Stimulated activated CD4-positive, alpha-beta T cell treated with anti-CD3 and anti-CD28 coated beads, Interleukin-2, amount 100 ng/mL, for 48 hours (primary cell): ENCODE data around the gene HNRNPUL1.
"Not testable (repeated sequence)": the region's sequence is repeated elsewhere in the genome, so short reads cannot be mapped to it uniquely, and the experiment has no call there.

ENCODE experiments used
- DNase-seq, 2 donors: peaks; one replicate each; pipeline ENCODE4 v3.0.0-alpha.2; 2020

The HNRNPUL1 gene

GRCh38 chr19:41327576-41328156, 63.5 kb downstream of the HNRNPUL1 start:
- peak; percentile 64 to 75 for DNase-seq

DNA sequence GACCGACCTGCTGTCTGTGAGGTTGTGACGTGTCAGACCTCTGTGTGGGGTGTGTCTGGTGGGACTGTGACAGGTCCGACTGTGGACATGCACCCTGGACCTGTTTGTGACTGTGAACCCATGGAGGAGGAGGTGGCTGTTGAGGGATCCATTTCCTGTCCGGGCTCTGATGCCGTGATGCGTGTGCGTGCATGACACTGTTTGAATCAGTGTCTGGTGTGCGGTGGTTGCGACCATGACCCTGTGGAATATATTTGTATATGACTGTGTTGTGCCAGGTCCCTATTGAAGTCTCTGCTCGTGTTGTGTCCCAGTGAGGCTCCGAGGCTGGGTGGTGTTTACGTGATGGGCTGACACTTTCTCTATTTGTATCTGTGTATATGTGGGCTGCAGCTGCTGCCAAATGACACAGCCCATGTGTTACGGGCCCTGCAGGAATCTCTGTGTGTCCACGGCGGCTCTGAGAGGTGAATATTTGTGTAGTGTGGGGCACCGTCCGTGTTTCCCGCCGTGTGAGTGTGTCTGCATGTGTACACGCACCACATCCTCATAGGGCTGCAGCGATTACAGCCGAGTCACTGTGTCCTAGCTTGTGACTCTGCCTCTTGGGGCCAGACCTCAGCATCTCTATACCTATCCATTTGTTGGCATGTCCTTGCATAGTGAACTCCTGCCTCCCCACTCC, 64.1 kb downstream of the HNRNPUL1 start:
- peak in 1 of 2 donors; percentile 41 for DNase-seq

DNA sequence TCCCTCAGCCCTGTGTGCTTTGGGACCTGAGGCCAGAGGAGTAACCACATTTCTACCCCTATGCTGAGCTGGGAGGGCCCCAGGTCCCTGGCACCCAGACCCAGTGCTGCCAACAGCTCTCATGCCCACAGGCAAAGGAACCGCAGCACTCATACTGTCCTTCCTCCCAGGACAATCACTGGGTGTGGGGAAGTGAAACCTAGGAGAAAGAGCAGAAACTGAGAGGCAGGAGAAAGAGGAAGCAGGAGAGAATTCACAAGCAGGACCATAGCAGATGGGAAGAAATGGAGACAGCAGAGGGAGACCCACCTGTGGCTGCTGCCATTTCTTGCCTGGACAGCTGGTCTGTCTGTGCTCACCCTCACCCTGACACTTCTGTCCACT, 64.7 kb downstream of the HNRNPUL1 start:
- DNase-seq: no peak

DNA sequence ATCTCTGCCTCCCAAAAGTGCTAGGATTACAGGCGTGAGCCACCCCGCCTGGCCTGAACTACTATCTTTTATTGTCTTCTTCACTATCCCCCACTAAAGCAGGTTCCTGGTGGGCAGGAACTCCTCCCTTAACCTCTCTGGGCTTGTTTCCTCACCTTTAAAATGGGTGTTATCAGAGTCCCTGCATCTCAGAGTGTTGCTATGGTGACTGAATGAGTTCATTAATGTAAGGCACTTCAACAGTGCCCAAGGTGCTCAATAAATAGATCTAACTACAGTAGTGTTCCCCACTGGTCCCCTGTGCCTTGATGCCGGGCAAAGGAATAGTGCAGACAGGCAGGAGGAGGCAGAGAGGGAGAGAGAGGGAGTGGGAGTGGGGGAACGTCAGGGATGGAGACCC, 66.3 kb downstream of the HNRNPUL1 start:
- DNase-seq: no peak

DNA sequence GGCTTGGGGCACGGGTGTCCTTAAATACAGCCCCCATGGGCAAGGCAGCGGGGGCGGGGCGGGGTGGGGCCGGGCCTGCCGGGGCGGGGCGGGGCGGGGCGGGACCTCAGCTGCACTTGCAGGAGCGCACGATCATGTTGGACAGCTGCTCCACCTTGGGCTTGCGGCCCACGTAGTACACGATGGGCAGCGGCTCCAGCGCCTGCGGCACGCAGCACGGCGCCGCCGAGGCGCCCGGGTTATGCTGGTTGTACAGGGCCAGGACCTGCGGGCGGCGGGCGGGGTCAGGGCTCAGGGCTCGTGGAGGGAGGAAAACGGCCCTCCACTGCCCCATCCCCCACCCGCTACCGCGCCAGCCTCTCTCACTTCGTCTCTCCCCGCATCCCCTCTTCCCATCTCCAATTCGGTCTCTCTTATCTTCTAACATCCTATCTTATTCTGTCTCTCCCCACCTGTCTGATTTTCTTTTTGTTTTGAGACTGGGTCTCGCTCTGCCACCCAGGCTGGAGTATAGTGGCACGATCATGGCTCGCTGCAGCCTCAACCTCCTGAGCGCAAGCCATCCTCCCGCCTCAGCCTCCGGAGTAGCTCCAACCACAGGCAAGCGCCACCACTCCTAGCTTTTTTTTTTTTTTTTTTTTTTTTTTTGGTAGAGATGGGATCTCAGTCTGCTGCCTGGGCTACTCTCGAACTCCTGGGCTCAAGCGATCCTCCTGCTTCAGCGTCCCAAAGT, 66.9 kb downstream of the HNRNPUL1 start:
- no peak for DNase-seq

- DNase-seq: no peak
These were observed 67.8 kb downstream of the HNRNPUL1 start for GRCh38 chr19:41332000-41332399.

GRCh38 chr19:41332468-41332867, 68.3 kb downstream of the HNRNPUL1 start:
- DNase-seq: no peak

- DNase-seq: no peak
These were observed 70.6 kb downstream of the HNRNPUL1 start for GRCh38 chr19:41334793-41335192.

DNA sequence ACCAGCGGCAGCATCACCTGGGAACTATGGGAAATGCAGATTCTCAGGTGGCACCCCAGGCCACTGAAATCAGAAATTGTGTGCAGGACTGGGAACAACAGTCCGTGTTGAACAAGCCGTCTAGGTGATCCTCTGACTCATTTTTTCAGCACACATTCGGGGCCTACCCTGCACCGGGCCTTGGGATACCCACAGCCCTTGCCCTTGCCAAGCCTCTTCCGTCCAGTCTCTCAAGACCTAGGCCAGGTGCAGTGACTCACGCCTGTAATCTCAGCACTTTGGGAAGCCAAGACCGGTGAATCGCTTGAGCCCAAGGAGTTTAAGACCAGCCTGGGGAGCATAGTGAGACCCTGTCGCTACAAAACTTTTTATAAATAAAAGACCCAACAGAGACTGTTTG, 71.3 kb downstream of the HNRNPUL1 start:
- no peak for DNase-seq

- no peak for DNase-seq
These were observed 75.8 kb downstream of the HNRNPUL1 start for GRCh38 chr19:41339936-41340335.

DNA sequence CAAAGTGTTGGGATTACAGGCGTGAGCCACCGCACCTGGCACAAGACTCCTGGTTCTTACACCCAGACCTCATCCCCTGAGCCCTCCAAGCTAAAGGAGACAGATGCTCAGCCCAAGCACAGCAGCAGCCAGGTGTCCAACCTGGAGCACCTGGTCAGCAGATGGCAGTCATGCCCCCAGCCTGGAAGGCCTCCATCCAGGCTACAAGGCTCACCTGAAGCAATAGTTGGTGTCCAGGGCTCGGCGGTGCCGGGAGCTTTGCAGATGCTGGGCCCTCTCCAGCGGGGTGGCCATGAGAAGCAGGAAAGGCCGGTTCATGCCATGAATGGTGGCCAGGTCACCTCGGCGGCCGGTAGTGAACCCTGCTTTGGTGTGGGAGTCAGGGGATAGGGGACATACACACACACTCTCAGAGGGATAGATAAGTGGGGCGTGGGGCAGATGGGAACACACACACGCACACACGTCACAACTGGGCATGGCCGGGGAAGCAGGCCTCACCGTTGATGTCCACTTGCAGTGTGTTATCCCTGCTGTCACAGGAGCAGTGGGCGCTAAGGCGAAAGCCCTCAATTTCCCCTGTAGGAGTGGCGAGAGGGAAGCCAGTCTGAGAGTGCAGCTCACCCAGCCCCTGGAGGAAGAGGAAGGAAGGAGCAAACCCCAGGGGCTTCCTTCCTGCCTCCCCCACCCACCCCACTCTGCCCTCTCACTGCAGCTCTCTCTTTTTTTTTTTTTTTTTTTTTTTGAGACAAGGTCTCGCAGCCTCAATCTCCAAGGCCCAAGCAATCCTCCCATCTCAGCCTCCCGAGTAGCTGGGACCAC, 77.7 kb downstream of the HNRNPUL1 start:
- no peak for DNase-seq

DNA sequence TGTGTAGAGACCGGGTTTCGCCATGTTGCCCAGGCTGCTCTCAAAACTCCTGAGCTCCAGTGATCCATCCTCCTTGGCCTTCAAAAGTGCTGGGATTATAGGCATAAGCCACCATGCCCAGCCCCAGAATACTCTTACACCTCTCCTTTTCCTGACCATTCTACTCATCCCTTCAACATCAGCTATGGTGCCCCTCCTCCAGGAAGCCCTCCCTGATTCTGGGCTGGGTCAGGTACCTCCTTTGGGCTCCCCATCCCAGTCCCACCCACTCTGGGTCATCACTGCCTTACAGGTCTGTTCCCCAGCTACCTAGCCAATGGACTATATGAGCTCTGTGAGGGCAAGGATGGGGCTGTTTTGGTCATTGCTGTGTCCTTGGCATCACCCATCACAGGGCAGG, 80.0 kb downstream of the HNRNPUL1 start:
- DNase-seq: no peak

DNA sequence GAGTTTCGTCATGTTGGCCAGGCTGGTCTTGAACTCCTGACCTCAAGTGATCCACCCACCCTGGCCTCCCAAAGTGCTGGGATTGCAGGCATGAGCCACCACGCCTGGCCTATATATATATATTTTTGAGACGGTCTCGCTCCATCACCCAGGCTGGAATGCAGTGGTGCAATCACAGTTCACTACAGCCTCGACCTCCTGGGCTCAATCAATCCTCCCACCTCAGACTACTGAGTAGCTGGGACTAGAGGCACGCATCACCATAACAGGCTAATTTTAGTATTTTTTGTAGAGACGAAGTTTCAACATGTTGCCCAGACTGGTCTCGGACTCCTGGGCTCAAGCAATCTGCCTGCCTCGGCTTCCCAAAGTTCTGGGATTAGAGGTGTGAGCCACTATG, 82.7 kb downstream of the HNRNPUL1 start:
- DNase-seq: not testable (repeated sequence)

GRCh38 chr19:41350735-41351338, 86.7 kb downstream of the HNRNPUL1 start:
- no peak for DNase-seq

GRCh38 chr19:41351339-41352245, 87.4 kb downstream of the HNRNPUL1 start:
- DNase-seq: peak; percentile 64 to 72

GRCh38 chr19:41352279-41352608, 88.1 kb downstream of the HNRNPUL1 start:
- no peak for DNase-seq

- DNase-seq: peak; percentile 67 to 69
These were observed 88.7 kb downstream of the HNRNPUL1 start for GRCh38 chr19:41352609-41353465.

DNA sequence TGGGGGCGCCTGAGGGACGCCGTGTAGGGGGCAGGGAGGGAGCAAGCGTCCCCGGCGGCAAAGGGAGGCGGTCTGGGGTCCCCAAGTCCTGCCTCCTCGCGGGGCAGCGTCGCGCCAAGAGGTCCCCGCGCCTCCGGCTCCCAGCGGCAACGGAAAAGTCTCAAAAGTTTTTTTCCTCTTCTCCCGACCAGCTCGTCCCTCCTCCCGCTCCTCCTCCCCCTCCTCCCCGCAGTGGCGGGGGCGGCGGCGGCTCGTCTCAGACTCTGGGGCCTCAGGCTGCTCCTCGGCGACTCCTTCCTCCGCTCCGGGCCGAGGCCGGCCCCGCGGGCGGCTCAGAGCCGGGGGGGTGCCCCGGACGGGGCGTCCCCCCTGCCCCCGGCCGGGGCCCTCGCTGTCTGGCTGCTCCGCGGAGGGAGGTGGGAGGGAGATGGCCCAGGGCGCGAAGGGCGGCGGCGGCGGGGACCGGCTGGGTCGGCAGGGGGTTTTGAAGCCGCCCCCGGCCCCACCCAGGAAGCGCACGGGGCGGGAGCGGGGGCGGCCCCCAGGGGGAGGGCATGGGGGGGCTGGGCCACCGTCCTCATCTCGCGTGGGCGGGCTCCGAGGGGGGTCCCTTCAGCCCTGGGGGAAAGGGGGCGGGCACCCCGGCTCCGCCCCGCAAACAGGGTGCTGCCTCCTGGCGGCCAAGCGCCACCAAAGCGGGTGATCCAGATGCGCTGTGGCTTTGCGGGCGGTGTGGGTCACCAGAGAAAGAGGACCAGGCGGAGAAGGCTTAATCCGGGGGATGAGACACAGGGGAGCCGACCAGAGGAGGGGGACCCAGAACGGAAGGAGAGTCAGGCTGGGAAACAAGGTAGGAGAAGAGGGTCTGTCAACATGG, 89.5 kb downstream of the HNRNPUL1 start, which contains the start of gene TGFB1:
TGFB1 (minus strand) TSS at position 457 of the 877 bp plus-strand sequence. CDS start 878 bp downstream, outside the sequence.
- peak; percentile 85 to 91 for DNase-seq

- DNase-seq: no peak
These were observed 90.3 kb downstream of the HNRNPUL1 start for GRCh38 chr19:41354343-41354953.
